Omental fat pad (tissue), 4 donors: ENCODE results near the gene CCDC154. TPM values are rescaled to one million over a fixed set of nuclear protein-coding genes. Genes with fewer than 3 reads are reported as not detected.

Source experiments
- ATAC-seq: fragments of 150-250 bp; one replicate; pipeline ENCODE4 v1.9.1; 2016; ENCODE audit warnings: mild to moderate bottlenecking, moderate library complexity; ENCODE audit not compliant: low FRiP score
- DNase-seq: peaks from one replicate; pipeline ENCODE4 v3.0.0-alpha.2; 2019; ENCODE audit warnings: low spot score
- total RNA-seq, 4 donors: library from RNA; depleted of rRNA; stranded (reverse); fragments of >200 nt; gene quantifications; one replicate each; pipeline ENCODE4 v1.1.0, GENCODE V29; 2016
- TF ChIP-seq, protein P1 (sequence below), 3 donors: fragments of 450-650 bp; IDR thresholded peaks; one replicate each; pipeline ENCODE4 v1.5.1; 2016 to 2017; ENCODE audit warnings: antibody characterized with exemption in 3 of 3, mild to moderate bottlenecking in 3 of 3, moderate library complexity in 2 of 3

CCDC154 gene
- total RNA-seq, 4 donors from 2014 or later, result 0.19 to 5.7 (median 0.37) TPM

DNA sequence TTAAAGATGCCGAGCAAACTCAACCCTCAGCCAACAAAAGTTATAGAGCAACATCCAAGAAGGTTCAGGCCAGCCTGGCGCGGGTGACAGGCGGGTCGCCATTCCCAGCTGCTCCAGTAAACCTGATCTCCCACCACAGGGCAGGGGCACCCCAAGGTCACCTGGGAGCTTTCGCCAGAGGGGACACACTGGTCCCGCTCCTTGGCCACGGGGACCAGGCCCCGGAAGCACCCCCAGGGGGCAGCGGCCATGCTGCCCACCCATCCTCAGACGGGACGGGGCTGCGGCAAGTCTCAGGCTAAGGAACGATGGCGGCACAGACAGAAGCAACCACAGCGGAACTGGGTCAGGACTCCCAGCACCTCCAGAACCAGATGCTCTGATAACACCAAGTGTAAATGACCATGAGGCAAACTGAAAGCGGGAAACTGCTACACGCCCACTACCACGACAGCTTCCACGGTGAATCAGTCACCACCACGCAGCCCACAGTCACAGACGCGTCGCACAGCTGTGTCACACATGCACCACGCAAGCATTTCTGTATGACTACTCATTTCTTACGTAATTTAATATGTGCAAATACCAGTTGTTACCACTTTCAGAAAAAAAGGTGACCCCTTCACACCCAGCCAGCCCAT, 14.1 kb upstream of the CCDC154 start:
- ATAC-seq, result no peak
- DNase-seq, result no peak
- TF ChIP-seq, protein P1, sequence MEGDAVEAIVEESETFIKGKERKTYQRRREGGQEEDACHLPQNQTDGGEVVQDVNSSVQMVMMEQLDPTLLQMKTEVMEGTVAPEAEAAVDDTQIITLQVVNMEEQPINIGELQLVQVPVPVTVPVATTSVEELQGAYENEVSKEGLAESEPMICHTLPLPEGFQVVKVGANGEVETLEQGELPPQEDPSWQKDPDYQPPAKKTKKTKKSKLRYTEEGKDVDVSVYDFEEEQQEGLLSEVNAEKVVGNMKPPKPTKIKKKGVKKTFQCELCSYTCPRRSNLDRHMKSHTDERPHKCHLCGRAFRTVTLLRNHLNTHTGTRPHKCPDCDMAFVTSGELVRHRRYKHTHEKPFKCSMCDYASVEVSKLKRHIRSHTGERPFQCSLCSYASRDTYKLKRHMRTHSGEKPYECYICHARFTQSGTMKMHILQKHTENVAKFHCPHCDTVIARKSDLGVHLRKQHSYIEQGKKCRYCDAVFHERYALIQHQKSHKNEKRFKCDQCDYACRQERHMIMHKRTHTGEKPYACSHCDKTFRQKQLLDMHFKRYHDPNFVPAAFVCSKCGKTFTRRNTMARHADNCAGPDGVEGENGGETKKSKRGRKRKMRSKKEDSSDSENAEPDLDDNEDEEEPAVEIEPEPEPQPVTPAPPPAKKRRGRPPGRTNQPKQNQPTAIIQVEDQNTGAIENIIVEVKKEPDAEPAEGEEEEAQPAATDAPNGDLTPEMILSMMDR (IDR thresholded peaks at IDR 0.05), result no peak

DNA sequence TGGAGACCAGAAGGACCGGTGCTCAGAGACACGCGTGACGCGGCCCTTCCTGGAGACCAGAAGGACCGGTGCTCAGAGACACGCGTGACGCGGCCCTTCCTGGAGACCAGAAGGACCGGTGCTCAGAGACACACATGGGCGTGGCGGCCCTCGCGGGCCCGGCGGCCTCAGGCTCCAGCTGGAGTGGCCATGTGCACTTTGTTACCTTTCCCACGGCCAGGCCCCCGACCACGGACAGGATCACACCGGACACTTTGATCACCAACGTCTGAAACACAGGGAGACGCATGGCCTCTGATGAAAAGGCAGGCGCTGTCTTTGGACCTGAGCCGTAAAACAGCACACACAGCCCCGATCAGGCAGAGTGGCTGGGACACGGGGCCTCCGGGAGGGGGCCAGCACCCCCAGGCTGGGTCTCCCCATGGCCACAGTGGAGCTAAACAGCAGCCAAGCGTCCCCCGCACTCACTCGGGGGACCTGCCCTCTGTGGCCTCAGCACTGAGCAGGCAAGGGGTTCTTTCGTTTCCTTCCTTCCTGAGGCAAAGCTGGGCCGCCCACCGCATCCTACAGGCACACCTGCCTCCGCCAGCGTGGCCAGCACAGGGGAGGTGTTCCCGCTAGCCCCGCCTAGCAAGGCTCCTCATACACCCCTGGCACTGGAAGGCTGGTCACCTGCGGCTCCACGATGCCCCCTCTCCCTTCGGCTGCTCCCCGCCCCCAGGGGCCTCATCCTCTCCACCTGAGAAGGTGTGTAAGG, 13.3 kb upstream of the CCDC154 start:
- TF ChIP-seq, protein P1 (IDR thresholded peaks at IDR 0.05), result no peak
- no peak for ATAC-seq

DNA sequence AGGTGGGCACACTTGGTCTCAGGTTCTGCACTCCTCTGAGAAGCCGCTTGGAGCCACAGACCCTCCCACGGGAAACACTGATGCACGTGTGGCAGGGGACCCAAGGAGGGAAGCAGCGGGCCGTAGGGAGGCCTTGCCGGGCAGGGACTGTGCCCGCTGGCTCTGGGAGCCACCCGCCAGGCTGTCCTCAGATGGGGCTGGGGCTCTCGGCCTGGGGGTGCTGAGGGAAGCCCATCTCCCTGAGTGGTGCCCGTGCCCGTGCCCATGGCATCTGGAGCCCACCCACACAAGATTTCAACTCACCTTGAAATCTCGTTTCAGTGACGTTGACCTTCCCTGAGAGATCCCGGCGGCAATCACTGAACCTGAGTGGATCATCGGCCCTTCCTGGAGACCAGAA, 12.6 kb upstream of the CCDC154 start:
- DNase-seq, result no peak
- no peak for ATAC-seq
- TF ChIP-seq, protein P1 (IDR thresholded peaks at IDR 0.05), result no peak

More for the DNA sequence above, 13.3 kb upstream of the CCDC154 start:
- no peak for DNase-seq

DNA sequence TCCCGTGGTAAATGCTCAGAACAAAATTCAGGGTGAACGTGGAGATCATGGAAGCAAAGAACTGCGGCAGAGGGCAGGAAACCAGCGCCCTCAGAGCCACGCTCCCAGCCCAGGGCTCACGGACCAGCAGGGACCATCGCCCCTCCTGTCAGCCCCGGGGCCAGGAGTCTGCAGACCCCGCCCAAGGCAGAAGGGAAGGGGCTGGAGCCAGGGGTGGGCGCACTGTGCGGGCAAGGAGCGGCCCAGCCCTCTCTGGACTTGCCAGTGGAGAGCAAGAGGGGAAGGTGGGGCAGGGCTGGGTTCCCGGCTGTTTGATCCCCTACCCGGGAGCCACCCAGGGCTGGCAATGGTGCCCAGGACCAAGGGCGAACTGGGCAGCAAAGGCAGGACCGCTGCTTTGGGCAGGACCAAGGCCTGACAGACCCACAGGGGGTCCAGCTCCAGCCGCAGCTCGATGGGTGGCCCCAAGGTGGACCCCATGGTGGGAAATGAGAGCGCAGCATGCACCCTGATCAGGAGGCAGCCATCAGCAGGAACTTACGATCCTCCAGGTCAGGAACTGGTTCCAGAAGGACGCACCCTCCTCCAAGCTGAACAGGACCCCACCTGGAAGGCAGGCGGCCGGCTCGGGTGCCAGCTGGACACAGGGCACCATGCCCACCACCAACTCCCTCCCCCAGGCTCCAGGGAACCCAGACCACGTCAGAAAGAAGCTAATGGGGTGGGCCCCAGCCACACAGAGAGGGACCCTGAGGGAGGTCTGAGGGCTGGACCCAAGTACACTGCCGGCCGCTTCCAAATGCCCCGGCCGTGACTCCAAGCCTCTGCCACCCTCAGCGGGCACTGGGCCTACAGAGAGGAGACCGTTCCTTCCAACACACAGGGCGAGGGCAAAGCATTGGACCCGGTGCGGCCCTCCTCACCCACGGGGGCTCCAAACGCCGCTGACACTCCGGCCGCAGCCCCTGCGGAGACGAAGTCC, 11.1 kb upstream of the CCDC154 start:
- TF ChIP-seq, protein P1 (IDR thresholded peaks at IDR 0.05), result no peak
- DNase-seq, result no peak
- ATAC-seq, result no peak

DNA sequence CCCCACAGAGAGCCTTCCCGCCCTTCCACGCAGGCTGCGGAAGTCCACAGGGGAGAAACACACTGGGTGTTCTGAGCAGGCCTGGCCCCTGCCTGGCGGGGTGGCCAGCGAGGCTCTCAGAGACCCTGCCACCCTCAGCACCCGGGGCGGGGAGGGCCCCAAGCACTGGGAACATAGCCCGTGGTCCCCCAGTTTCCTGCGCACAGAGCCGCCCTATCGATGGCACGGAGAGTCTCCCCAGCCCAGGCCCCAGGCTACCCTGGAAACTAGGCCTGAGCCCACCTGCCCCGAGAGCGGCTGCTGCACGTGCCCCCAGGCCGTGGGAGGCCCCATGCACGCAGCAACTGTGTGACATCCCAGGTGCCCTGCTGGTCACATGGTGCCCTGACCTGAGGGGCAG, 10.2 kb upstream of the CCDC154 start:
- DNase-seq, result no peak
- TF ChIP-seq, protein P1 (IDR thresholded peaks at IDR 0.05), result no peak
- no peak for ATAC-seq

DNA sequence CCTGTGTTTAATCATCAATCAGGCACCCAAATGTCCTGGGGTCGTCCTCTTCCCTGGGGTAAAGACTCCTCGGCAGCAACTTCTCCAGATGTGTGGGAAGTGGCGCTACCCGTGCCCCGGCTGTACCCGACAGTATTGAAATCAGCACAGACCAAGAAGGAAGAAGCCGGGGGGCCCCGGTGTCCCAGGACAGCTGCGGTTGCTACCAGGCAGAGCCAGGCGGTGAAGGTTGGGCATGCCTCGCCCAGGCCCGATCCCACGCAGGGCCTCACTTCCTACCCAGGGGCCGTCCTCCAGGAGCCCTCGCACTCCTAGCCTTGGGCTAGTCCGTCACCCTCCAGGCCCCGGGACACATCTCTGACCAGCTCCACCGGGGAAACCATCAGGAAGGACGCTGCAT, 9.0 kb upstream of the CCDC154 start:
- TF ChIP-seq, protein P1 (IDR thresholded peaks at IDR 0.05), result no peak
- DNase-seq, result no peak
- no peak for ATAC-seq
